T47D (cell line): ENCODE results near the gene ZNF516.

Source experiments
- DNase-seq, 2 experiments: peaks; one replicate each; pipeline versions ENCODE4 v3.0.0 to v3.0.0-alpha.2; 2011 to 2012; ENCODE audit warnings: low read depth in 1 of 2, low spot score in 1 of 2
- JUND ChIP-seq: IDR thresholded peaks from 2 replicates; pipeline ENCODE4 v1.6.1; 2012; ENCODE audit warnings: low read depth
- in situ Hi-C: cut with HindIII; loops from 2 replicates; pipeline ENCODE4 v1.10.0; 2016; ENCODE audit warnings: low sequenced_read_pairs, low pct_unique_long_range_greater_than_20kb

Gene ZNF516

DNA sequence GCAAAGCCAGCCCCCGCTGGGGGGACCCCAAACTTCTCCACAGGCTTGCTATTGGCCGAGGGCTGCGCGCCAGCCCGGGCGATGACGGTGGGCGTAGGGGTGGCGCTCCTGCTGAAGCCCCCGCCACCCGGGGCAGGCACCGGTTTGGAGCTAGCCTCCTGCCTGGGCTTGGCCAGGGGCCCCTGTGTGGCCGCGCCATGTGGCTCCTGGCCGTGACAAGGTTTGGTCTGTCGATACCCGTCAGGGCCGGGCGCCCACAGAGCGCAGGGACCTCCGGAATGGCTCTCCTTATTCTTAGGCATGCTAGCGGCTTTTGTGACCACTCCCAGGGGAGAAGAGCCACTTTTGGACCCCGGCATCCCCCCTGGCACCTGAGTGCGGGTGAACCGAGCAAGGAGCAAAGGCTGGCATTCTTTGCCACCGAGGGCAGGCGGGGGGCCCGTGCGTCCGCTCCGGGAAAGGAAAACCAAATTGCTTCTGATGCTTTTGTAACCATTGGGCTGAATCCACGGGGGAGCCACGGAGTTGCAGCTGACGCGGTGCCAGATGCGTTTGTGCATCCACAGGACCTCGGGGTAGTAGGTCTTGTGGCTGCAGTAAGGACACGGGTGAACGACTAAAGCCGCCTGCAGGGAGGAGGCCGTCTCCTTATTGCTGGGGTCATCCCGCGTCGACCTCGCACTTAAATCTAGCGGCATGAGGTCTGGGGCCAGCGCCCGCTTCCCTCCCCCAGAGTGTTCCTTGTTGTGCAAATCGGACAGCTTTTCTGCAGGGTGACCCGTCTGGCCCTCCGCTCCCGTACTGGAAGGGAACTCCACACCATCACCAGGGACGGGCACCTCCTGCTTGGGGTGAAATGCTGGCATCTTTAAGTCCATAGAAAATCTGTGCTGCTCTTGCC, 115.6 kb downstream of the ZNF516 start:
- in situ Hi-C loops, result no loop called here
- TF ChIP-seq JUND, result no peak
- DNase-seq, result no peak

DNA sequence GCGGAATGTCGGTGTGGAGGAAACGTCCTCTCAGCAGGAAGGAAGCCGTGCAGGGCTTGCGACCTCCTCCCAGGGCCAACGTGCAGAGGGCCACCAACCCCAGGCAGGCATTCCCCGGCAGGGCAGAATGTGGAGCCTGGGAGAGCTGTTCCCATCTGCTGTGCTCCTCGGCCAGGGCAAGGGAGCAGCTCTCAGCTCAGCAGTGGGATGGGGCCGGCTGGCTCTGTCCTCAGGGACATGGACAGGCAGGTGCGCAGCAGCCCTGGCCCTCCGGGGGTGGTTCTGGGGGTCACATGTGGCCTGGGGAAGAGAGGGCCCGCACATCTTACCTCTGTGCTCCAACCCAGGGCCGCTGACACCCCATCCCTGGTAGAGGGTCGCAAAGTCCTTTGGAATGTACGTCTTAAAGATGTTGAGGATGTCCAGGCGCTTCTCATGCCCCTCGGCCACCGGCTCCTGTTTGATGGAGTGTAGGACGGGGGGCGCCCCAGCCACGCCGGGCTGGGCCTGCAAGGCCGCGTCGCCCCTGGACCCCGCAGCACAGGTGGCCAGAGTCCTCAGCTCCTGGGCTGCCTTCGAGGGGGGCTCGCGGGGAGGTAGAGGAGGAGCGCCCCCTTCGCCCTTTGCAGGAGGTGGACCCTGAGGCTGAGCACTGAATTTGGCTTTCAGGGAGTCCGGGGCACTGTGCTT, 116.4 kb downstream of the ZNF516 start:
- no peak for TF ChIP-seq JUND
- no peak for DNase-seq
- in situ Hi-C loops, result no loop called here

GRCh38 chr18:76377359-76377756, 117.7 kb downstream of the ZNF516 start:
- in situ Hi-C loops, result no loop called here
- TF ChIP-seq JUND, result no peak
- DNase-seq, result no peak

GRCh38 chr18:76376668-76377358, 118.2 kb downstream of the ZNF516 start:
- TF ChIP-seq JUND, result no peak
- in situ Hi-C loops, result no loop called here
- DNase-seq, result no peak

GRCh38 chr18:76376225-76376624, 118.8 kb downstream of the ZNF516 start:
- DNase-seq, result peak in 1 of 2 experiments; percentile 33
- in situ Hi-C loops, result no loop called here
- TF ChIP-seq JUND, result no peak

DNA sequence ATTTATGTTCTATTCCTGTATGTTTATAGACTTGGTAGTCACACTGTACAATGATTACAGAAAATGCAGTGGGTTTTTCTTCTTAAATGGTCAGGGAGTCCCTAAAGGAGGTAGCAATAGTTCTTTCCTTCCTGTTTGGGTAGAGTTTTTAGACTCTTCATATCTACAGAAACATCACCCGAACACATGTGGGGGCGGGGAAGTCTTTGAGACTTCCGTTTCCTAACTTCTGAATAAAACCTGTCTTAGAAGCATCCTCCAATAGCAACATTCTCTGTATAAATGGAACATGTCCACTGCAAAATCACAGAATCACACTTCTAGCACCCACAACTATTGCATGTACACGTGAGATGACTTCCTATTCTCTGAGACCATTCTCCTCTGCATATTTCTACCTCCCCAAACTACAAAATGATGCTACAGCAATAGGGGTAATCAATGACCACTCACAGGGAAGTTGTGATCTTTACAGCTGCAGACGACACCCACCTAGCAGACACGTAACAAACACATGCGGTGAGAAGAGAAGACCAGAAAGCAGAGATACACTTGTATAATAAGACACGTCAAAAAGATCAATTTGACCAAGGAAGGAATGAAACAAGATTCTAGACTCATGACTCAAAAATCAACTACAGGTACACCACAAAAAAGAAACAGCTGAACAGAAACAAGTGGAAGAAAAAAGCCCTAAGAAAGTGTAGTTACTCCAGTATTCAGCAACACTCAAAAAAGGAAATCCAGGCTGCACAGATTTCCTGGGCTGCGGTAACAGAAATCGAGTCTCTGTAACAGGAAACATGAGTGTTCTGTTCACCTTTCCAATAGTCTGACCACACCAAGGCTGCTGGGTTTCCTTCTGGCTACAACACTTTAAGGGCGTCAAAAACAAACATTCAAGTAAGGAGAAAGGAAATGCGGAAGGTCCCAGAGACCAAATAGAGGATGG, 120.4 kb downstream of the ZNF516 start:
- no peak for TF ChIP-seq JUND
- in situ Hi-C loops, result no loop called here
- no peak for DNase-seq

- TF ChIP-seq JUND, result no peak
- in situ Hi-C loops, result no loop called here
- DNase-seq, result no peak
Measured at GRCh38 chr18:76373297-76373696, 121.7 kb downstream of the ZNF516 start.

- no peak for DNase-seq
- in situ Hi-C loops, result no loop called here
- TF ChIP-seq JUND, result no peak
Measured at GRCh38 chr18:76371301-76372203, 123.5 kb downstream of the ZNF516 start.

DNA sequence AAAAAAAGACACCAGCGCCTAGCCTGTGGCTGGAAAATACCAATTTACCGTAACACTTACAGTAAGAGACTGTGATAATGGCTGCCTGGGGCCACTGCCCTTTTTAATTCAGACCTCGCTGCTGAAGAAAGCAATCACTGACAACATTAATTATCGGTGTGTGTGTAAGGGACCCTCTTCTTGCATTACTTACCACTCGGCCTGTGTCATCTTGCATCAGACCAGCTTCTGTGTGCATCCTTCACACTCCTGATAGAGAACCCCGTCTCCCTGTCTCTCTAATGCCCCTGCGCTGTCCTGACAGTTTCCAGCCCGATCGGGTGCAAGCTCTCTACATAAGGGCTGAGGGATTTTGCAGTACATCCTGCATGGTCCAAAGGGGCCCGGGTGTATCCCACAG, 124.4 kb downstream of the ZNF516 start:
- no peak for DNase-seq
- no peak for TF ChIP-seq JUND
- in situ Hi-C loops, result no loop called here

GRCh38 chr18:76370201-76370600, 124.8 kb downstream of the ZNF516 start:
- no peak for TF ChIP-seq JUND
- in situ Hi-C loops, result no loop called here

GRCh38 chr18:76369791-76370190, 125.3 kb downstream of the ZNF516 start:
- in situ Hi-C loops, result no loop called here
- no peak for TF ChIP-seq JUND
- no peak for DNase-seq

More at GRCh38 chr18:76370201-76370600, 124.8 kb downstream of the ZNF516 start:
- no peak for DNase-seq
